ENCODE measurements around the gene NTNG1.

DNA sequence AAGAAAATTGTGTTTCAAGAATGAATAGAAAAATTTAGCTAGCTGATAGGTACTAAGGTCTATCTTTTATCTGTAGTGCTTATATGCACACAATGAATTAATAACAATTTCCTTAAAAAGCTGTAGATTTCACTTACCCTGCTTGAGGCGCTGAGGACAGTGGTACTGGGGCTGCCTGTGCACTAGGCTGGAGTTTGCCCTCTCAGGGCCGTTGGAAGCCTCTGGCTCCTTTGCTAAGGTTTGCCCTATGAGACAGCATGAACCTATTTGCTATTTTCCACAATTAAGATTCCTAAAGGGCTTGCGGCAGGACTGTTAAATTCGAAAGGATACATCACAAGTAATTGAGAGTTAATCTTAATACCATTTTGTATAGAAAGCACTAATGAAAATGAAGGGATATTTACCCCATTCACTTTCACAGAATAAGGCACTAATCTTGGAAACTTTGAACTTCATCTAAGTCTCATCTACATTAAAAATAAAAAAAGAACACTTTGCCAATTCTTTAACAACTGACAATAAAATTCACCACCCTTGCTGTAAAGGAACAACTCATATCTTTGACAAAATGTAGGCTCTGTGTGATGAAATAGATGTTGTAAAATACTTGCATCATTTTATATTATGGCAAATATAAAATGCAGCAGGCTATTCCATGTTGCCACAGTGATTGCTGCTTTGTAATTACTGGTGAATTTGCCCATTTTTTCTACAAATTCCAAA, 293.0 kb downstream of the NTNG1 start:
- TF ChIP-seq HINFP (CRISPR knock-in tag; IDR thresholded peaks at IDR 0.05; ENCODE audit: low read depth) = no peak
- no peak for TF ChIP-seq CREM (IDR thresholded peaks at IDR 0.05)
- no peak for TF ChIP-seq CREM (CRISPR knock-in tag; IDR thresholded peaks at IDR 0.05)
- TF ChIP-seq ZNF879 (CRISPR knock-in tag; IDR thresholded peaks at IDR 0.05) = no peak
- TF ChIP-seq ZNF280D (CRISPR knock-in tag; IDR thresholded peaks at IDR 0.05) = no peak
- no peak for TF ChIP-seq ELF1 (CRISPR knock-in tag; IDR thresholded peaks at IDR 0.05)
- no peak for TF ChIP-seq MAZ (IDR thresholded peaks at IDR 0.05; ENCODE audit: borderline replicate concordance, low read depth, low read length)
- TF ChIP-seq MAZ (CRISPR knock-in tag; IDR thresholded peaks at IDR 0.05; ENCODE audit: low read depth) = no peak
- no peak for TF ChIP-seq HOXA7 (CRISPR knock-in tag; IDR thresholded peaks at IDR 0.05)
- TF ChIP-seq MTA3 (CRISPR knock-in tag; IDR thresholded peaks at IDR 0.05) = no peak
- TF ChIP-seq ZNF446 (CRISPR knock-in tag; IDR thresholded peaks at IDR 0.05) = no peak
- TF ChIP-seq FOXM1 (CRISPR knock-in tag; IDR thresholded peaks at IDR 0.05) = no peak
